ENCODE data around the gene SOS1.

DNA sequence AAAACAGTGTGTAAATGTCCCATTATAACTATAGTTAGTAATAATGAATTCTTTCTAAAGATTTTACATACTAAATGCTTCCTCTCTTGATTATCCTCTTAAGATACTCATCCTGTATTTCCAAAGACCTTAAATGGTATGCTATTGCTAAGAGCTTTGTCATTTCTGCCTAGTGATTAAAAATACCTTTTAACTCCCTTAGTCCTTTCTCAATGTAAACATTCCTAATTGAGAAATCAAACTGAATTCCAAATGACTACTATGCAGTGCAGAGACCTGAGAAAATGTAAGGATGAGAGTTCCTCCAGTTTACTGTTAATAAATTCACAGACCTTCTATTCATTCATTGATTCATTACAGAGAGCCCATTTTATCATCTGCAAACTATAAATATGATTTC, 86.9 kb downstream of the SOS1 start:
- TF ChIP-seq, protein P1, sequence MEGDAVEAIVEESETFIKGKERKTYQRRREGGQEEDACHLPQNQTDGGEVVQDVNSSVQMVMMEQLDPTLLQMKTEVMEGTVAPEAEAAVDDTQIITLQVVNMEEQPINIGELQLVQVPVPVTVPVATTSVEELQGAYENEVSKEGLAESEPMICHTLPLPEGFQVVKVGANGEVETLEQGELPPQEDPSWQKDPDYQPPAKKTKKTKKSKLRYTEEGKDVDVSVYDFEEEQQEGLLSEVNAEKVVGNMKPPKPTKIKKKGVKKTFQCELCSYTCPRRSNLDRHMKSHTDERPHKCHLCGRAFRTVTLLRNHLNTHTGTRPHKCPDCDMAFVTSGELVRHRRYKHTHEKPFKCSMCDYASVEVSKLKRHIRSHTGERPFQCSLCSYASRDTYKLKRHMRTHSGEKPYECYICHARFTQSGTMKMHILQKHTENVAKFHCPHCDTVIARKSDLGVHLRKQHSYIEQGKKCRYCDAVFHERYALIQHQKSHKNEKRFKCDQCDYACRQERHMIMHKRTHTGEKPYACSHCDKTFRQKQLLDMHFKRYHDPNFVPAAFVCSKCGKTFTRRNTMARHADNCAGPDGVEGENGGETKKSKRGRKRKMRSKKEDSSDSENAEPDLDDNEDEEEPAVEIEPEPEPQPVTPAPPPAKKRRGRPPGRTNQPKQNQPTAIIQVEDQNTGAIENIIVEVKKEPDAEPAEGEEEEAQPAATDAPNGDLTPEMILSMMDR (IDR thresholded peaks at IDR 0.05): no peak
- TF ChIP-seq EZH2 (IDR thresholded peaks at IDR 0.05; ENCODE audit: borderline replicate concordance, insufficient read depth, low read depth, low read length, poor library complexity, severe bottlenecking): no peak

All from B cell (primary cell).